LoVo (cell line): ENCODE data around the gene NDUFA11.

Experiments
- DNase-seq: peaks from one replicate; pipeline ENCODE4 v3.0.0-alpha.2; 2016; ENCODE audit warnings: low spot score

NDUFA11 gene

GRCh38 chr19:5932609-5933262 is 29.1 kb upstream of the NDUFA11 start:
- no peak for DNase-seq

- DNase-seq, result no peak
These were observed 28.6 kb upstream of the NDUFA11 start for GRCh38 chr19:5932146-5932545.

- no peak for DNase-seq
These were observed 27.7 kb upstream of the NDUFA11 start for GRCh38 chr19:5931251-5931650.

GRCh38 chr19:5929625-5930024 is 26.0 kb upstream of the NDUFA11 start:
- DNase-seq, result no peak

GRCh38 chr19:5929179-5929578 is 25.6 kb upstream of the NDUFA11 start:
- no peak for DNase-seq

- no peak for DNase-seq
These were observed 23.8 kb upstream of the NDUFA11 start for GRCh38 chr19:5927441-5927821.

GRCh38 chr19:5926641-5927440 is 23.3 kb upstream of the NDUFA11 start:
- no peak for DNase-seq

- DNase-seq, result no peak
These were observed 22.3 kb upstream of the NDUFA11 start for GRCh38 chr19:5925830-5926427.

- DNase-seq, result no peak
These were observed 19.8 kb upstream of the NDUFA11 start for GRCh38 chr19:5923356-5923755.

GRCh38 chr19:5922161-5922545 is 18.6 kb upstream of the NDUFA11 start:
- DNase-seq, result no peak

GRCh38 chr19:5921516-5922160 is 18.0 kb upstream of the NDUFA11 start:
- DNase-seq, result no peak

GRCh38 chr19:5918463-5919079 is 15.0 kb upstream of the NDUFA11 start:
- DNase-seq, result no peak

- DNase-seq, result no peak
These were observed 14.0 kb upstream of the NDUFA11 start for GRCh38 chr19:5917431-5918107.

- no peak for DNase-seq
These were observed 12.7 kb upstream of the NDUFA11 start for GRCh38 chr19:5916181-5916708.

- no peak for DNase-seq
These were observed 12.2 kb upstream of the NDUFA11 start for GRCh38 chr19:5915782-5916165.

GRCh38 chr19:5914946-5915781 is 11.6 kb upstream of the NDUFA11 start:
- no peak for DNase-seq

GRCh38 chr19:5914358-5914774 is 10.8 kb upstream of the NDUFA11 start:
- DNase-seq, result no peak

GRCh38 chr19:5913739-5914357 is 10.3 kb upstream of the NDUFA11 start, which contains the start of gene CAPS:
CAPS (plus strand) TSS chr19:5914254; CDS start chr19:5914407, 153 bp downstream.
- peak; percentile 30 for DNase-seq

GRCh38 chr19:5911366-5911765 is 7.8 kb upstream of the NDUFA11 start:
- DNase-seq, result no peak

- DNase-seq, result no peak
These were observed 7.0 kb upstream of the NDUFA11 start for GRCh38 chr19:5910638-5910907.
